ENCODE measurements around the gene GAD1. TPM values are rescaled to one million over a fixed set of nuclear protein-coding genes. Genes with fewer than 3 reads are reported as not detected.

The GAD1 gene
- total and polyA plus RNA-seq, 2 of the 8 experiments (the other 6 are each of a cell fraction or from before 2014, with no cell fraction given): 0.65 to 1.0 TPM

DNA sequence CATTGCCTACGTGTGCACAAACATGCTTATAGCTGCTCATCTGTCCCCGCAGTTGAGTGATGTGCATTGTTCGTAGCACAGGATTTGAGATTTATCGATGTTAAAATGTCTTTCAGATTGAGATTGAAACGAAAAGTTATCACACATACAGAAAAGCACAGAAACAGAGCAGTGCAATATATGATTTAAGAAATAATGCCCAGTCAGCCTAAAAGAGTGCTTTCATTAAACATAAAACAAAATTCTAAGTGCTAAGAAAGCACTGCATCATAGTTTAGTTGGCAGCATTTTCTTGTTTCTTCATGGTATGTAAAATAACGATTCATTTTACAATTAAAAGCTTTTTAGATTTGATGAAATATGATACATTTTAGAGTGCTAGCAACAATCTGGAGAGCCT lies 80.4 kb downstream of the GAD1 start (continued):
- TF ChIP-seq, protein P1, sequence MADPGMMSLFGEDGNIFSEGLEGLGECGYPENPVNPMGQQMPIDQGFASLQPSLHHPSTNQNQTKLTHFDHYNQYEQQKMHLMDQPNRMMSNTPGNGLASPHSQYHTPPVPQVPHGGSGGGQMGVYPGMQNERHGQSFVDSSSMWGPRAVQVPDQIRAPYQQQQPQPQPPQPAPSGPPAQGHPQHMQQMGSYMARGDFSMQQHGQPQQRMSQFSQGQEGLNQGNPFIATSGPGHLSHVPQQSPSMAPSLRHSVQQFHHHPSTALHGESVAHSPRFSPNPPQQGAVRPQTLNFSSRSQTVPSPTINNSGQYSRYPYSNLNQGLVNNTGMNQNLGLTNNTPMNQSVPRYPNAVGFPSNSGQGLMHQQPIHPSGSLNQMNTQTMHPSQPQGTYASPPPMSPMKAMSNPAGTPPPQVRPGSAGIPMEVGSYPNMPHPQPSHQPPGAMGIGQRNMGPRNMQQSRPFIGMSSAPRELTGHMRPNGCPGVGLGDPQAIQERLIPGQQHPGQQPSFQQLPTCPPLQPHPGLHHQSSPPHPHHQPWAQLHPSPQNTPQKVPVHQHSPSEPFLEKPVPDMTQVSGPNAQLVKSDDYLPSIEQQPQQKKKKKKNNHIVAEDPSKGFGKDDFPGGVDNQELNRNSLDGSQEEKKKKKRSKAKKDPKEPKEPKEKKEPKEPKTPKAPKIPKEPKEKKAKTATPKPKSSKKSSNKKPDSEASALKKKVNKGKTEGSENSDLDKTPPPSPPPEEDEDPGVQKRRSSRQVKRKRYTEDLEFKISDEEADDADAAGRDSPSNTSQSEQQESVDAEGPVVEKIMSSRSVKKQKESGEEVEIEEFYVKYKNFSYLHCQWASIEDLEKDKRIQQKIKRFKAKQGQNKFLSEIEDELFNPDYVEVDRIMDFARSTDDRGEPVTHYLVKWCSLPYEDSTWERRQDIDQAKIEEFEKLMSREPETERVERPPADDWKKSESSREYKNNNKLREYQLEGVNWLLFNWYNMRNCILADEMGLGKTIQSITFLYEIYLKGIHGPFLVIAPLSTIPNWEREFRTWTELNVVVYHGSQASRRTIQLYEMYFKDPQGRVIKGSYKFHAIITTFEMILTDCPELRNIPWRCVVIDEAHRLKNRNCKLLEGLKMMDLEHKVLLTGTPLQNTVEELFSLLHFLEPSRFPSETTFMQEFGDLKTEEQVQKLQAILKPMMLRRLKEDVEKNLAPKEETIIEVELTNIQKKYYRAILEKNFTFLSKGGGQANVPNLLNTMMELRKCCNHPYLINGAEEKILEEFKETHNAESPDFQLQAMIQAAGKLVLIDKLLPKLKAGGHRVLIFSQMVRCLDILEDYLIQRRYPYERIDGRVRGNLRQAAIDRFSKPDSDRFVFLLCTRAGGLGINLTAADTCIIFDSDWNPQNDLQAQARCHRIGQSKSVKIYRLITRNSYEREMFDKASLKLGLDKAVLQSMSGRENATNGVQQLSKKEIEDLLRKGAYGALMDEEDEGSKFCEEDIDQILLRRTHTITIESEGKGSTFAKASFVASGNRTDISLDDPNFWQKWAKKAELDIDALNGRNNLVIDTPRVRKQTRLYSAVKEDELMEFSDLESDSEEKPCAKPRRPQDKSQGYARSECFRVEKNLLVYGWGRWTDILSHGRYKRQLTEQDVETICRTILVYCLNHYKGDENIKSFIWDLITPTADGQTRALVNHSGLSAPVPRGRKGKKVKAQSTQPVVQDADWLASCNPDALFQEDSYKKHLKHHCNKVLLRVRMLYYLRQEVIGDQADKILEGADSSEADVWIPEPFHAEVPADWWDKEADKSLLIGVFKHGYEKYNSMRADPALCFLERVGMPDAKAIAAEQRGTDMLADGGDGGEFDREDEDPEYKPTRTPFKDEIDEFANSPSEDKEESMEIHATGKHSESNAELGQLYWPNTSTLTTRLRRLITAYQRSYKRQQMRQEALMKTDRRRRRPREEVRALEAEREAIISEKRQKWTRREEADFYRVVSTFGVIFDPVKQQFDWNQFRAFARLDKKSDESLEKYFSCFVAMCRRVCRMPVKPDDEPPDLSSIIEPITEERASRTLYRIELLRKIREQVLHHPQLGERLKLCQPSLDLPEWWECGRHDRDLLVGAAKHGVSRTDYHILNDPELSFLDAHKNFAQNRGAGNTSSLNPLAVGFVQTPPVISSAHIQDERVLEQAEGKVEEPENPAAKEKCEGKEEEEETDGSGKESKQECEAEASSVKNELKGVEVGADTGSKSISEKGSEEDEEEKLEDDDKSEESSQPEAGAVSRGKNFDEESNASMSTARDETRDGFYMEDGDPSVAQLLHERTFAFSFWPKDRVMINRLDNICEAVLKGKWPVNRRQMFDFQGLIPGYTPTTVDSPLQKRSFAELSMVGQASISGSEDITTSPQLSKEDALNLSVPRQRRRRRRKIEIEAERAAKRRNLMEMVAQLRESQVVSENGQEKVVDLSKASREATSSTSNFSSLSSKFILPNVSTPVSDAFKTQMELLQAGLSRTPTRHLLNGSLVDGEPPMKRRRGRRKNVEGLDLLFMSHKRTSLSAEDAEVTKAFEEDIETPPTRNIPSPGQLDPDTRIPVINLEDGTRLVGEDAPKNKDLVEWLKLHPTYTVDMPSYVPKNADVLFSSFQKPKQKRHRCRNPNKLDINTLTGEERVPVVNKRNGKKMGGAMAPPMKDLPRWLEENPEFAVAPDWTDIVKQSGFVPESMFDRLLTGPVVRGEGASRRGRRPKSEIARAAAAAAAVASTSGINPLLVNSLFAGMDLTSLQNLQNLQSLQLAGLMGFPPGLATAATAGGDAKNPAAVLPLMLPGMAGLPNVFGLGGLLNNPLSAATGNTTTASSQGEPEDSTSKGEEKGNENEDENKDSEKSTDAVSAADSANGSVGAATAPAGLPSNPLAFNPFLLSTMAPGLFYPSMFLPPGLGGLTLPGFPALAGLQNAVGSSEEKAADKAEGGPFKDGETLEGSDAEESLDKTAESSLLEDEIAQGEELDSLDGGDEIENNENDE (IDR thresholded peaks at IDR 0.05; ENCODE audit: insufficient replicate concordance, low read length): no peak
- TF ChIP-seq SP2 (IDR thresholded peaks at IDR 0.05; ENCODE audit: low read length) (no peak), SRF (IDR thresholded peaks at IDR 0.05; ENCODE audit: low read depth, low read length) (no peak)
